ENCODE data around the gene SUSD1. TPM values are rescaled to one million over a fixed set of nuclear protein-coding genes. Genes with fewer than 3 reads are reported as not detected.
A peak's percentile ranks its signal among the peaks of the same experiment; 100 is the strongest.
"Not testable (repeated sequence)": the region's sequence is repeated elsewhere in the genome, so short reads cannot be mapped to it uniquely, and the experiment has no call there.

Gene SUSD1
- polyA plus RNA-seq, 4 donors, result 15.3 to 40.7 (median 33.5) TPM

DNA sequence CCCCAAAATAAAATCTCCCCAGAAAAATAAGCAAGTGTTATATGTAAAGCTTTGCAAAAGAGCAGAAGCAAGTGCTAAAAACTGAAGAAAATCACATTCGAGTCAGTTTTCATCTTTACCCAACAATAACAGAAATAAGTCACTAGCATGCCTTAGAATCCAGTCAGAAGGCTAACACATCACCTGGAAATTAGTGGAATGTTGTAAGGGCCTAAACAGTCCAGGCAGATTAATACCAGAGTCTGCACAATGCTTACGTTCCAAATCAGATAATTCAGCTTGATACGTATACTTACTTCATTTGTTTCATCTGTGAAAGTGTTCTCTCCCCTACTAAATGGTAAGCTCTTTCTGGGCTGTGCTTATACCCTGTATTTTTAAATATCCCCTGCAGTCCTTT is 42.7 kb downstream of the SUSD1 start:
- no peak for DNase-seq (ENCODE audit: low read depth in 4 of 4, low spot score in 3 of 4)

DNA sequence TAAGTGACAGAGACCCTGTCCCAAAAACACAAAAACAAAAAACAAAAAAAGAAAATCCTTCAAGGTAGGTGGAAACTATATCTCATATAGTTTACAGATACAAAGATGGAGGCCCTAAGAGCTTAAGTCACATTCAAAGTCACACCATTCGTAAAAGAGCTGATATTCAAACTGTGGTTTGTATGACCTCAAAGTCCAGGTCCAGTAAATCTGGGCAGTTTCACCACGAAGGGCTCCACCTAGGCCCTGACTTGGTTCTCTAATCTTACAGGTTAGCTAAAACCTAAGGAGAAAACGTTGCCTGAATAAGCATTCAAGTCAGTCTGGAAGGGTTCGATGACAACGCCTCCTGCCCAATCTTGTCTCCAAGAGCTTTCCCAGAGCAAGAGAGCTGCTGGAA is 44.1 kb downstream of the SUSD1 start:
- DNase-seq (ENCODE audit: low read depth in 4 of 4, low spot score in 3 of 4), result no peak

DNA sequence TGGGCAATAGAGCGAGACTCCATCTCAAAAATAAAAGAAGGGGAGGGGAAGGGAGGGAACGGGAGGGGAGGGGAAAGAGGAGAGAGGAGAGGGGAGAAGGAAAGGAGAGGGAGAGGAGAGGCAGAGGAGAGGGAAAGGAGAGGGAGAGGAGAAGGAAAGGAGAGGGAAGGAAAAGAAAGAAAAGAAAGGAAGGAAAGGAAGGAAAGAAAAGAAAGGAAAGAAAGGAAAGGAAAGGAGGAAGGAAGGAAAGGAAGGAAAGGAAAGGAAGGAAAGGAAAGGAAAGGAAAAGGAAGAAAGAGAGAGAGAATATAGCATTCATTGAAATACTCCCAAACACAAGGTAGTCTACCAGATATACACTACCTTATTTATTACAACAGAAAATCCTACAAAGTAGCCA is 44.8 kb downstream of the SUSD1 start:
- DNase-seq (ENCODE audit: low read depth in 4 of 4, low spot score in 3 of 4), result no peak

DNA sequence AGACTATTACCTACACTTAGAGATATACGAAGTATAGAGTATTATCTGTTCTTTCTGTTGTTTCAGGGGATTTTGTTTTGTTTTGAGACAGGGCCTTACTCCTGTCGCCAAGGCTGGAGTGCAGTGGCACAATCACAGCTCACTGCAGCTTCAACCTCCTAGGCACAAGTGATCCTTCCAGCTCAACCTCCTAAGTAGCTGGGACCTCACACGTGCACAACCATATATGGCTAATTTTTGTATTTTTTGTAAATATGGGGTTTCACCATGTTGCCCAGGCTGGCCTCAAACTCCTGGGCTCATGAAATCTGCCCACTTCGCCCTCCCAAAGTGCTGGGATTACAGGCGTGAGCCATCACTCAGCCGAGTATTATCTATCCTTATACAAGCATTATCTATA is 45.9 kb downstream of the SUSD1 start:
- no peak for DNase-seq (ENCODE audit: low read depth in 4 of 4, low spot score in 3 of 4)

DNA sequence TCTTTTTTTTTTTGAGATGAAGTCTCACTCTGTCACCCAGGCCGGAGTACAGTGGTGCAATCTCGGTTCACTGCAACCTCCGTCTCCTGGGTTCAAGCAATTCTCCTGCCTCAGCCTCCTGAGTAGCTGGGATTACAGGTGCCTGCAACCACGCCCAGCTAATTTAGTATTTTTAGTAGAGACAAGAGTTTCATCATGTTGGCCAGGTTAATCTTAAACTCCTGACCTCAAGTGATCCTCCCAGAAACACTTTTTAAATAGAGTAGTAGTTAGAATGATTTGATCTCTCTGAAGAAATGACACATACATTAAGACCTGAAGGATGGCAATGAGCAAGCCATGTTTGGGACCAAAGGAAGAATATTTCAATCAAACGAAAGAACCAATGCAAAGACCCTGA is 46.7 kb downstream of the SUSD1 start:
- not testable (repeated sequence) for DNase-seq (ENCODE audit: low read depth in 4 of 4, low spot score in 3 of 4)

DNA sequence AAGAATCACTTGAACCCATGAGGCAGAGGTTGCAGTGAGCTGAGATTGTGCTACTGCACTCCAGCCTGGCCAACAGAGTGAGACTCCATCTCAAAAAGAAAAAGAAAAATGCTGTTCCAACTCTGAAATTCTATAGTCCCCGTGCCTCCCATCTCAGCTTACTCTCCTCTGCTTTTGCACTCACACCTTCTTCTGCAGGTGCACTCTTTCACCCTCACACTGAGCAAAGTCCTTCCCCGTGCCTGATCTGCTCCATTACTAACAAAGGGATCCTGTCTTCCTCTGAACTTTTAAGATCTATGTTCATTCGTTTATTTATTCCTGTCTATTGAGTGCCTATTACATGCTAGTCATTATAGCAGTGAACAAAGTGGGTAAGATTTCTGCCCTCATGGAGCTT is 47.8 kb downstream of the SUSD1 start:
- no peak for DNase-seq (ENCODE audit: low read depth in 4 of 4, low spot score in 3 of 4)

DNA sequence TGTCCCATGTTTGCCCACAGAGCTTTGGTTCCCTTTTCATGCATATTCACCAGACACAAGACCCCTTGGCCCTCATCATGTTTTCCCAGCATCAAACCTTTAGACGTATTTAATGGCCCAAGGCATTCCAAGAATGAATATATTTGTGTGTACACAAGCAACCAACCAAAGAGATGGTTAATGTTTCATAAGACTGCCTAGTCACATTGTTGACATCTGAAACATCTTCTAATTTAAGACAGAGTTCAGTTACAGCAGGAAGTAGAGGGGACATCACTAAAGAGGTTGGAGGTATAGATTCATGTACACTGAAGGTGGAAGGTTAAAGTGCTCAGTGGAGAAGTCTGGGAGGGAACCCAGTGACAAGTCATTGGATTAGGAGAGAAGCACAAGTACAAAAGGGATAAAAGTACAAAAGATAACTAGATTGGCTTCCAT is 49.1 kb downstream of the SUSD1 start:
- DNase-seq (ENCODE audit: low read depth in 4 of 4, low spot score in 3 of 4), result peak in 2 of 4 donors; percentile 48 to 51

DNA sequence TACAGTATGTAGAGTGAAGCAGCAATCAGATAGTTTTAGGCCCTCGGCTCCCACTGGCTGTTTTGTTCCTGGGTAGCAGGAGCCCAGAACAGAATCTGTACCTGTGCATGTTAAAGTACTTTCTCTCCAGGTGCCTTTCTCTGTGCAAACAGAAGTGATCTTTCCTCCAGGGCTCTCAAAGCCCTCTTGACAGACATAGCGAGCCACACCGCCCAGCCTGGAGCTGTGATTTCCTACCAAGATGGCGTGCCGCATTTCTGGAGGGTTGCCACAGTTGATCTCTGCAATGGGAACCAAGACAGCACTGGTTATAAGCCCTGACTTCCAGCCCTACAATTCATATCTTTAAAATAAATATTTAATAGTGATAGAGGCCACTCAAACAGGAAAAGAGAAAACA is 50.9 kb downstream of the SUSD1 start:
- DNase-seq (ENCODE audit: low read depth in 4 of 4, low spot score in 3 of 4), result no peak

DNA sequence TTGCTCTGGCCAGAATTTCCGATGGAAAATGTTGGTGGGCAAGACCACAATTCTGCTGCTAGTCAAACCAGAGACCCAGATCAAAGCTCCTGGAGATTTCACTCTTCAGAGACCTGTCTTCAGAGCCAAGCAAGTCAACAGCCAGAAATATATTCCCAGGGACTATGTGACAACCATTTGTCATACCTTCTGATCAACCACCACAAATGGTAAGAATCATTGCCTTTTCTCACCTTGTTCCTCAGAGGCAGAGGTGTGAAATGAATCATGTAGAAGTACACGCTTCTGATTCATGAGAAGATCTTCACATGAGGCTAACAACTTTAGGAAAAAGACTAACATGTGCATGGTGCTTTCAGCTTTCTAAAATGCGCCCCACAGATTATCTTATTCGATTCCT is 53.5 kb downstream of the SUSD1 start:
- DNase-seq (ENCODE audit: low read depth in 4 of 4, low spot score in 3 of 4), result no peak

DNA sequence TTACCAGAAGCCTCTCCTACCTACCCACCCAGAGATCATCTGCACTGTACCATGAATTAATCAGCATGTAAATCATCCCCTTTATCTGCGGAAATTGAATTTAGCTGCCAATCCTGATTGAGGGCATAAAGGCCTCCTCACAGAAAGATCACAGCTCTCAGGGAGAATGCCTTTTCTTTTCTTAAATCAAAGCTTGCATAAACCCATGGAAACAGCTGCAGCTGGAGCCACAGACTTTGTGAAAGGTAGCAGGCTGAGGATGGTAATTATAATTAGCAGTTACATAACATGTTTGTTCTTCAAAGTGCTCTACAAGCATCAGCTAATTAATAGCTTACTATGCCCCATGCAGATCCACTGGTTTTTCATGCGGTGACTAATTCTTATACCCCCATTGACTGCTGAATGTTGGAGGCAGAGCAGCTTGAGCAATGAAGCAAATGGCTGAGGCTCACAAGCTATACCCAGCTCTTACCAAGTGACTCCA is 54.6 kb downstream of the SUSD1 start:
- DNase-seq (ENCODE audit: low read depth in 4 of 4, low spot score in 3 of 4), result no peak

DNA sequence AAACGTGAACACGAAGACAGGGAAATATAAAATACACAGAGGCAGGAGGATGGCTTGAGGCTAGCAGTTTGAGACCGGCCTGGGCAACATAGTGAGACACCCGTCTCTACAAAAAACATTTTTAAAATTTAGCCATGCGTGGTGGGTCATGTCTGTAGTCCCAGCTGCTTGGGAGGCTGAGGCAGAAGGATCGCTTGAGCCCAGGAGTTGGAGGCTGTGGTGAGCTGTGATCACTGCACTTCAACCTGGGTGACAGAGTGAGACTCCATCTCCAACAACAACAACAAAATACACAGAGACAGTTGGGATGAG is 55.1 kb downstream of the SUSD1 start:
- no peak for DNase-seq (ENCODE audit: low read depth in 4 of 4, low spot score in 3 of 4)

DNA sequence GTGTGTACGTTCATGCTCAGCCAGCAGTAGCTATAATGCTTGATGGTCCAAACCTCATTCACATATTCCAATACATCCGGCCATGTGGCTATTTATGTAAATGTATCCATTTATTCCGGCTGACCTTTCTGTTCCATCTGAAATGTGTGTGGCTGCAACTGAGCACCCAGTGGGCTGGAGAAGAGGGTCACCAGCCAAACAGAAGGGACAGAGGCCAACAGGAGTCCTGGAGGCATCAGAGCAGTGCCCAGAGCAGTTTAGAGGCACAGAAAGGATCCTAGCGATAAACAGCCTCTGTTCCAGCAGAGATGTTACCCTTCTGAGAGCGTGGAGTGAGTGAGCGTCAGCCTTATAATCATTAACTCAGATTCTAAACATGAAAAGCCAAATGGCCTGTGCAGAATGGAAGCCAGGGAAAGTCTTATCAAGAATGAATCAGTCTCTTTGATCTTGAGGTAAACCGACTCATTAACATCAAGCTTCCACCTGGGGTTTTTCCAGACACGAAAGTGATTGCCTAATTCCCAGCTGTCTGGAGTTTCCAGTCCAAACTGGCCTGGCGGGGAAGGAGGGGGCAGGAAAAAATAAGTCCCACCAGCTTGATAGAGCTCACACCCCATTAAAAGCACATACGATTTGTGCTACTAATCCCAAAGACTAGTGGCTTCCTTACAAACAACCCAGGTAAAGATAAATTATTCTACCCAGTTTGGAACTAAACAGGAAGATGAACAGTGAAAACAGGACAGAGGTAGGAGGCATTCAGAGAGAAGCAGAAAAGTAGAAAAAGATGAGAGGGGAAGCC is 55.7 kb downstream of the SUSD1 start:
- peak in 1 of 4 donors; percentile 57 for DNase-seq (ENCODE audit: low read depth in 4 of 4, low spot score in 3 of 4)

DNA sequence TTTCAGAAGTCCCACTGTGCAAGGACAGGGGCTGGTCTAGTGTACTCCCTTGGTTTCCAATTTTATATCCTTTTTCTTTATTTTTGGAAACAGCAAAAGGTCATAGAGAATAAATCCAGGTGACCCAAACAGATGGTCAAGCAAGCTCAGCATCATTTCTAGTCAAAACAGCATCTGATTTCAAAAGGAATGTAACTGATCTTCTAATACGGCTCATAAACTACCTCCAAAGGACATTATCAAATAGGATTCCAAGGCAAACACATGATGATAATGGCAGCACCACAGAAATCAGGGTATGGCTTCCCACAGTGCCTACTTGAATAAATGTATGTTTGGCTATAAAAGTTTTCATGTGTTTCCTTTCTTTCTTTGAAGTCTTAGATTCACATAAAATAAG is 57.1 kb downstream of the SUSD1 start:
- DNase-seq (ENCODE audit: low read depth in 4 of 4, low spot score in 3 of 4), result no peak

DNA sequence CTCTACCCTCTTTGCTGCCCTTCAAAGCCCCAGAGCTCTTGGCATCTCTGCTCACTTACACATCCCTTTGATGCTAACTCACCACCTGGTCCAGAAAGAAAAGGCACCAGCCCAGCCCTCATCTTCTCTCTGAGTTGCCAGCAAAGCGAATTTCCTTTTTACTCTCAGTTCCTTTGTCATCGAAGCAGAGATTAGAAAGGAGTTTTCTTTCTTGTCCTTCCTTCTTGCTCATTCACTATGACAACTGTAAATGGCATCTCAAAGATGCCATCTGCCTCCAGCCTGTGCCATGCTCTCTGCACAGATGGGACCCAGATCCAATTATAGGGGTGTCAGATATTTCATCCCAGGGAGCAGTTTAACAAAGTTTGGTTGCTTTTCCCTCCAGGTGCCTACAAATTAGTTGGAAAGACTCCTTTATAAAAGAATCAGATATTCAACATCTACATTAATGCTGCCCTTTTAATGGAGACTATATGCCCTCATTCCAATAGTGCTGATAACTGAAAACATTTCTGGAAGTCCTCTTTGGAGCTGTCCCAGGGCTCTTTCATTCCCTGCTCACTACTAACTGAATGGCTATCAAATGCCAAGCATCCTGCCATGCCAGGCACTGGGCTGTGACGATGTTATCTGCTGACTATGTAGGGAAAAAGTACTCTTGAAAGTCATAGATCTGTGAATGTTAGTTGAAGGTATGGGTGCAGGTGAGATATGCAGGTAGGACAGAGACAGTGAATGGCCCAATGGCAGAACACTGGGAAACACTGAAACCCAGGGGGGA is 58.9 kb downstream of the SUSD1 start:
- no peak for DNase-seq (ENCODE audit: low read depth in 4 of 4, low spot score in 3 of 4)

DNA sequence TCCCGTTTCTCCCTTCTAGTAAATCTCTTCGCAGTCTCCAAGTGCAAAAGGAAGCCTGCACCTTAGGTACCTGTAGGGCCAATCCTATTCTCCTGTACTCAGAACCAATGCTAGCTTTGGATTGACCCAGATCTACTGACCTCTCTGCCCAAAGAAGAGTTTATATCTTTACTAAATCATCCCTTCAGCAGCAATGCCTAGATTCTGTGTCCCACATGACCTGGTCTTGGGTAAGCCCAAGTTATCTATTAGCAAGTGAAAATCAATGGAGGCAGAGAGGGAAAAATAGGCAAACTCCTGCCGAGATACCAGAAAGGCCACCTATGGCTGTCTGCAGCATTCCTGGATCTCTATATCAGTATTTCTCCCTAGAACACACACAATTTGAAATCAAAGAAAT is 60.0 kb downstream of the SUSD1 start:
- DNase-seq (ENCODE audit: low read depth in 4 of 4, low spot score in 3 of 4), result no peak

DNA sequence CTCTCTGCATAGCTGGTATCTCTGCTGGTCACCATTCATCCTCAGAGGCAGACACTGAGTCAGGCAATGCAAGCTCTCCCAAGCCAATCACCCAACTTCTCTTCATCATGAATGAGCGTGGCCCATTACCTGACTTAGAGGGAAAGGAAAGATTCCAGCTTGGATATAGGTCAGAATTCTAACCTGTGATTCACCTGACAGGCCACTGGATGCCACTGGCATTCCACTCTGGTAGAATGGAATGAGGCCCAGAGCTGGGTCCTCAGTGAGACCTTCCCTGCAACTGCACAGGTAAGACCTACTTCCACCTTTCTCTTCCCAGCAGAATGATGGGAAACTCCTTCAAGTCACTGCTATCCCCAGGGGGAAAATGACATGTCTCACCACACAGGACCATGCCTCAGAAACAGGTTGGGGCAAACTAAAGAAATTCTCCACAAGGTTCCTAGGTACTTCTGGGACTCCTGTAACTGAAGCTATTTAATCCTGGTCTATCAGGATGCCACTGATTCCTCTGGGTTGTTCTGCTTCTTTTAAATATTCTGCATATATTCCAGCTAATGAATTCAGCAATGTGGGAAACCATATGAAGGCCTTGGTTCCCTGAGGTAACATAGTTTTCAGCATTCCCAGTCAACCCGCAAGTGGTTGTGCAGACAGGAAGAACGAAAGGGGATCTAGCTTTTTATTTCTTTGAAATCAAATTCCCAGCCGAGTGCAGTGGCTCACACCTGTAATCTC is 62.0 kb downstream of the SUSD1 start:
- no peak for DNase-seq (ENCODE audit: low read depth in 4 of 4, low spot score in 3 of 4)

DNA sequence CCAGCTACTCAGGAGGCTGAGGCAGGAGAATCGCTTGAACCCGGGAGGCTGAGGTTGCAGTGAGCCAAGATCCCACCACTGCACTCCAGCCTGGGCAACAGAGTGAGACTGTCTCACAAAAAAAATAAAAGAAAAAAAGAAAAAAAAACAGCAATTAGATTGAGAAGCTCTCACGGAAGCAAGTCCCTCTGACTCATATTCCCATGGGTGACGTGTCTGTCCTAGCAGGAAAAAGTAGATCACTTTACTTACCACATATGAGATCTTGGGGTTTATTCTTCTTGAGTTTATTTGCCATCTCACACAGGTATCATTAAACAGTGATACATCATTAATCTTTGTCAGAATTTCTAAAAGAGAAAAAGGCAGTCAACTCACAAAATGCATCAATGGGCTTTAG is 62.6 kb downstream of the SUSD1 start:
- no peak for DNase-seq (ENCODE audit: low read depth in 4 of 4, low spot score in 3 of 4)

DNA sequence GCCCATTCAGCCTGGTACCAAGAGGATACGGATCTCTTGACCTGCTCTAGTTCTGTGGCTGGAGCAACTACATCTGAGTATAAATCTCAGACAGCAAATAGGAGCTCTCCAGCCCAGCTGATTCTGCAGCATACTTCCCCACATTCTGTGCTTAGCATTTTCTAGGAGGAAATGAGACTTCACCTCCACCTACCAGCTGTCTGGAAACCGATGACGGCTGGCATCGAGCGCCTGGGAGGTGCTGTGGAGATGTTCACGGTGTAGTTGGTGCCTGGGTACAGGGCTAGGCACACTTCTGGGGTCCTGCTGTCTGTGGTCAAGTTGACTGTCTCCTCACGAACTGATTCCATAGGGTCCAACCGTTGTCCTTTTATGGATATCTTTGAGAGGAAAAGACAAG is 63.6 kb downstream of the SUSD1 start:
- no peak for DNase-seq (ENCODE audit: low read depth in 4 of 4, low spot score in 3 of 4)

DNA sequence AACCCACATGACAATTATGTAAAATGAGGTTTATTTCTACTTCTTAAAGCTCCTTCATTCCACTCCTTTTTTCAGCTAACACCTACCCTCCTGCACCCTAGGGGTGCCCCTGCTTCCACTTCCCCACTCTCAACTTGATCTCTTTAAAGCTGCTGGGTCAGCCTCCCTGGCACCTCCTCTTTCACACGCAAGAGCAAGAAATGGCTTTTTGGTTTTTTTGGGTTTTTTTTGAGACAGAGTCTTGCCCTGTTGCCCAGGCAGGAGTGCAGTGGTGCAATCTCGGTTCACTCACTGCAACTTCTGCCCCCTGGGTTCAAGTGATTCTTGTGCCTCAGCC is 64.4 kb downstream of the SUSD1 start:
- DNase-seq (ENCODE audit: low read depth in 4 of 4, low spot score in 3 of 4), result no peak

DNA sequence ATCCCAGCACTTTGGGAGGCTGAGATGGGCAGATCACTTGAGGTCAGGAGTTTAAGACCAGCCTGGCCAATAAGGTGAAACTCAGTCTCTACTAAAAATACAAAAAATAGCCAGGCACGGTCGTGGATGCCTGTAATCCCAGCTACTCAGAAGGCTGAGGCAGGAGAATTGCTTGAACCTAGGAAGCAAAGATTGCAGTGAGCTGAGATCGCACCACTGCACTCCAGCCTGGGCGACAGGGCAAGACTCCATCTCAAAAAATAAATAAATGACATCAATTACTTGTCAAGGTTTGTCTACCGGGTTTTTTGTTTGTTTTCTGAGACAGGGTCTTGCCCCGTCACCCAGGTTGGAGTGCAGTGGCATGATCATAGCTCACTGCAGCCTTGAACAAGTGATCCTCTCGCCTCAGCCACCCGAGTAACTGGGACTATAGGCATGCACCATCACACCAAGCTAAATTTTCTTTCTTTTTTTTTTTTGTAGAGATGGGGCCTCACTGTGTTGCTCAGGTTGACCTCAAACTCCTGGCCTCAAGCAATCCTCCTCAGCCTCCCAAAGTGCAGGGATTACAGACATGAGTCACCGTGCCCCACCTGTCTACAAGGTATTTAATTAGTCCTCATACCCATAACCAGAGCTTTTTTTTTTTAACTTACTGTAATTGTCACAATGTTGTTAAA is 64.9 kb downstream of the SUSD1 start:
- no peak for DNase-seq (ENCODE audit: low read depth in 4 of 4, low spot score in 3 of 4)

DNA sequence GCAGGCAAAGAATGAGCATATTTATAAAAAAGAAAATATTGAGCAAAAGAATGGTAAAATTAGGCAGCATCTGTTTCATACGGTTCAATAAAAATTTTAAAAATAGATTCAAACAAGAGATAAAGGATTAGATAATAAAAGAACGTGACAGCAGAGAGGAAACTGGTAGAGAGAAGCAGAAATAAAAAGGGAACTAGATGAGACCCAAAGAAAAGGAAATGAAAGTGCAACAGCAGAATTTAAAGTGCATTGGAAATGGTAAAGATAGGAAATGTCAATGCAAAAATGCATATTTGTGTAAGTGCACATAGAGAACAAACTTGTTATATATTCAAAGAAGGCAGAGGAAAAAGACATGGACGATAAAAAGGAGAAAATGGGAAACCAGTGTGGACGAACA is 70.2 kb downstream of the SUSD1 start:
- DNase-seq (ENCODE audit: low read depth in 4 of 4, low spot score in 3 of 4), result no peak

Measured in left renal pelvis (tissue), 4 donors.